PFSK-1 (cell line): ENCODE measurements around the gene TMEM17.

ENCODE experiments used
- FOXP2 ChIP-seq: optimal IDR thresholded peaks from 2 replicates; pipeline ENCODE3; 2011; ENCODE audit warnings: borderline replicate concordance, control low read depth, inconsistent platforms; ENCODE audit not compliant: insufficient read depth; ENCODE audit errors: extremely low read length, extremely low read depth
- POLR2AphosphoS5 ChIP-seq: IDR thresholded peaks from 2 replicates; pipeline ENCODE4 v1.6.1; 2012; ENCODE audit warnings: low read depth, mild to moderate bottlenecking, control low read depth, low read length, moderate library complexity
- REST ChIP-seq, 2 experiments: IDR thresholded peaks; 2 replicates each; pipeline versions ENCODE4 v1.6.1 to v1.8.0; 2011 to 2012; ENCODE audit warnings: low read depth in 2 of 2, low read length in 2 of 2, control low read depth in 1 of 2, inconsistent platforms in 1 of 2, mild to moderate bottlenecking in 1 of 2, moderate library complexity in 1 of 2; ENCODE audit not compliant: insufficient read depth in 1 of 2
- SIN3A ChIP-seq: IDR thresholded peaks from 2 replicates; pipeline ENCODE4 v1.6.1; 2012; ENCODE audit warnings: mild to moderate bottlenecking, low read length, moderate library complexity, borderline replicate concordance; ENCODE audit not compliant: insufficient read depth
- TAF1 ChIP-seq: IDR thresholded peaks from 2 replicates; pipeline ENCODE4 v1.6.1; 2012; ENCODE audit warnings: low read length, control low read depth, borderline replicate concordance; ENCODE audit not compliant: insufficient read depth

The TMEM17 gene

GRCh38 chr2:62465741-62466502, 40.1 kb downstream of the TMEM17 start:
- TF ChIP-seq POLR2AphosphoS5: no peak
- TF ChIP-seq REST (IDR thresholded peaks at IDR 0.05; ENCODE audit: insufficient read depth in 1 of 2, low read depth in 2 of 2, low read length in 2 of 2): no peak
- no peak for TF ChIP-seq SIN3A
- TF ChIP-seq TAF1: no peak
- no peak for TF ChIP-seq FOXP2

DNA sequence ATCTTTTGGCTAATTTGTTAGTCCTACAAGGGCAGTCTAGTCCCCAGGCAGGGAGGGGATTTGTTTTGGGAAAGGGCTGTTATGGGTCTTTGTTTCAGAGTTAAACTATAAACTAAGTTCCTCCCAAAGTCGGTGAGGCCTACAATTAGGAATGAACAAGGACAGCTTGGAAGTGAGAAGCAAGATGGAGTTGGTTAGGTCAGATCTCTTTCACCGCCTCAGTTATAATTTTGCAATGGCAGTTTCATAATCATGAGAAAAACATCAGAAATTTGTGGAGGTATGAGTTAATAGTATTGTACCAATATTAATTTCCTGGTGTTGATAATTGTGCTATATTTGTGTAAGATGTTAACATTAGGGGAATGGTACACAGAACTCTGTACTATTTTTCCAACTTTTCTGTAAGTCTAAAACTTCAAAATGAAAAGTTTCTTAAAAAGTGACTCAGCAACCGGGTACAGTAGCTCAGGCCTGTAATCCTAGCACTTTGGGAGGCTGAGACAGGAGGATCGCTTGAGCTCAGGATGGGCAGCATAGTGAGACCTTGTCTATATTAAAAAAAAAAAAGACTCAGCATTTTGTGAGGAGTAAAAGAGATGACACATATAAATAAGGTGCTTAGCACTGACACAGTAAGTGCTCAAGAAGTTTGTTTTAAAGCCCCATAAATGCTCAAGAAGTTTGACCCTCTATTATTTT, 40.8 kb downstream of the TMEM17 start:
- no peak for TF ChIP-seq POLR2AphosphoS5
- no peak for TF ChIP-seq TAF1
- no peak for TF ChIP-seq SIN3A
- no peak for TF ChIP-seq FOXP2
- TF ChIP-seq REST (IDR thresholded peaks at IDR 0.05; ENCODE audit: insufficient read depth in 1 of 2, low read depth in 2 of 2, low read length in 2 of 2): no peak

- TF ChIP-seq POLR2AphosphoS5 (no peak), SIN3A (no peak), REST (IDR thresholded peaks at IDR 0.05; ENCODE audit: insufficient read depth in 1 of 2, low read depth in 2 of 2, low read length in 2 of 2) (no peak), FOXP2 (no peak), TAF1 (no peak)
Observed at GRCh38 chr2:62464221-62465007, 41.6 kb downstream of the TMEM17 start.

DNA sequence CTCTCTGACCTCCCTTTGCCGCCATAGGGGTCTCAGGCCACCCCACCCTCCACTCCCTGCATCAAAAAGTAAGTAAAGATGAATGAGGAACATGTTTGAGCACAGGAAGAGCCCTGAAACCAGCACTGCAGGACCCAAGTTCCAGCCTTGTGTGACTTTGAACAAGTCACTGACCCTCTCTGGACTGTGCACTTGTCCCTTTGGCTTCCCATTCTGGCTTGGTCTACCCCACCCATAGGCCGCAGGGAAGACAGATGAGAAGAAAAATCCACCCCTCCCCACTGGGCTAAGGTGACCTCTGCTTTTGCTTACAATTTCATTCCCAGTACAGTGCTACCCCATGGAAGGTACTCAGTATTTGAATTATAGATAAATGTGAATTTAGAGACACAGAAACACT, 43.8 kb downstream of the TMEM17 start:
- TF ChIP-seq TAF1 (no peak), POLR2AphosphoS5 (no peak), REST (IDR thresholded peaks at IDR 0.05; ENCODE audit: insufficient read depth in 1 of 2, low read depth in 2 of 2, low read length in 2 of 2) (no peak), FOXP2 (no peak), SIN3A (no peak)
